Measurements from ENCODE around the gene MIPOL1. TPM values are rescaled to one million over a fixed set of nuclear protein-coding genes. Genes with fewer than 3 reads are reported as not detected.

Gene MIPOL1
- total RNA-seq = not detected
- 0.02 TPM for total RNA-seq (2013)

GRCh38 chr14:37197421-37198272 is at the start of gene MIPOL1:
MIPOL1 (plus strand) TSS chr14:37197937; CDS start chr14:37247889, 49,952 bp downstream.
- intact Hi-C loops (cut with micrococcal nuclease) = no loop called here
- Mint-ChIP-seq H3K4me3 (peak within 1 kb of the TSS; percentile 52), H3K4me1 (no peaks in the 10 kb centered on the region), H3K9me3 (peaks cover 4 to 7% of the 10 kb centered on the region in 2 donors), H3K27me3 (ENCODE audit: low read depth in 2 of 2) (peaks cover 0 to 15% of the 10 kb centered on the region in 2 donors), H3K36me3 (no peaks in the 10 kb centered on the region), H3K27ac (no peak within 1 kb of the TSS)
- Histone ChIP-seq H3K4me3 (ENCODE audit: low read length) (no peak within 1 kb of the TSS), H3K9me3 (ENCODE audit: control insufficient read depth, insufficient read depth, low read length) (no peaks in the 10 kb centered on the region), H3K27ac (ENCODE audit: low read length) (no peak within 1 kb of the TSS), H3K4me1 (ENCODE audit: control insufficient read depth, insufficient read depth, low read length) (no peaks in the 10 kb centered on the region), H3K27me3 (ENCODE audit: control insufficient read depth, insufficient read depth, low read length) (peaks cover 2% of the 10 kb centered on the region), H3K36me3 (ENCODE audit: control insufficient read depth, insufficient read depth, low read length) (no peaks in the 10 kb centered on the region)
- WGBS (ENCODE audit: insufficient coverage) = 7% methylated on average over 70 of the region's 70 CpGs
- ATAC-seq = no peak
- no peak for DNase-seq
- TF ChIP-seq, protein P1, sequence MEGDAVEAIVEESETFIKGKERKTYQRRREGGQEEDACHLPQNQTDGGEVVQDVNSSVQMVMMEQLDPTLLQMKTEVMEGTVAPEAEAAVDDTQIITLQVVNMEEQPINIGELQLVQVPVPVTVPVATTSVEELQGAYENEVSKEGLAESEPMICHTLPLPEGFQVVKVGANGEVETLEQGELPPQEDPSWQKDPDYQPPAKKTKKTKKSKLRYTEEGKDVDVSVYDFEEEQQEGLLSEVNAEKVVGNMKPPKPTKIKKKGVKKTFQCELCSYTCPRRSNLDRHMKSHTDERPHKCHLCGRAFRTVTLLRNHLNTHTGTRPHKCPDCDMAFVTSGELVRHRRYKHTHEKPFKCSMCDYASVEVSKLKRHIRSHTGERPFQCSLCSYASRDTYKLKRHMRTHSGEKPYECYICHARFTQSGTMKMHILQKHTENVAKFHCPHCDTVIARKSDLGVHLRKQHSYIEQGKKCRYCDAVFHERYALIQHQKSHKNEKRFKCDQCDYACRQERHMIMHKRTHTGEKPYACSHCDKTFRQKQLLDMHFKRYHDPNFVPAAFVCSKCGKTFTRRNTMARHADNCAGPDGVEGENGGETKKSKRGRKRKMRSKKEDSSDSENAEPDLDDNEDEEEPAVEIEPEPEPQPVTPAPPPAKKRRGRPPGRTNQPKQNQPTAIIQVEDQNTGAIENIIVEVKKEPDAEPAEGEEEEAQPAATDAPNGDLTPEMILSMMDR (IDR thresholded peaks at IDR 0.05) = no peak

DNA sequence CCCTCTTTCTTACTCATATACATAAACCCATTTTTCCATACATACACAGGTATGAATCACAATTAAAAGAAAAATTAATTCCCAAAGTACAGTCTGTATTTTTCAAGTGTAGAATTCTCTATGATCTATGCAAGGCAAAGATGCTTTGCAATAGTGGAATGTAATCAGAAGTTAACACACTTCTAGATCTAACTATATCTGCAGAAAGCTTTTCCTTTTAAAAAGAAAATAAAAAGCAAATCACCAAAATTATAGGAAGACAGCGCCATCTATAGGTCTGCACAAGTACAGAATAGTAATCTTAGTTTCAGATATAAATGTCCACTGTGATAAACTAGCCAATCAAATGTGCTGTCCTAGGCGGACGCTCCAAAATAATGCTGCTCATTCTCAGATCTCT is 47.3 kb upstream of the MIPOL1 start:
- Mint-ChIP-seq H3K4me3 (no peak overlapping the region), H3K9me3 (peaks cover 7 to 9% of the 10 kb centered on the region in 2 donors), H3K36me3 (no peaks in the 10 kb centered on the region), H3K27ac (no peak overlapping the region), H3K4me1 (no peaks in the 10 kb centered on the region), H3K27me3 (ENCODE audit: low read depth in 2 of 2) (no peaks in the 10 kb centered on the region)
- H3K4me3 ChIP-seq (ENCODE audit: low read length) = no peak overlapping the region
- no peak overlapping the region for H3K27ac ChIP-seq (ENCODE audit: low read length)
- H3K36me3 ChIP-seq (ENCODE audit: control insufficient read depth, insufficient read depth, low read length) = no peaks in the 10 kb centered on the region
- TF ChIP-seq, protein P1 (IDR thresholded peaks at IDR 0.05) = peak; percentile 9
- 0% methylated on average over 3 of the region's 3 CpGs for WGBS (ENCODE audit: insufficient coverage)
- H3K9me3 ChIP-seq (ENCODE audit: control insufficient read depth, insufficient read depth, low read length) = peaks cover 11% of the 10 kb centered on the region
- DNase-seq (no peak), ATAC-seq (no peak)
- H3K27me3 ChIP-seq (ENCODE audit: control insufficient read depth, insufficient read depth, low read length) = no peaks in the 10 kb centered on the region
- no peaks in the 10 kb centered on the region for H3K4me1 ChIP-seq (ENCODE audit: control insufficient read depth, insufficient read depth, low read length)
- intact Hi-C loops (cut with micrococcal nuclease) = no loop called here

- Histone ChIP-seq H3K4me1 (ENCODE audit: control insufficient read depth, insufficient read depth, low read length) (no peaks in the 10 kb centered on the region), H3K36me3 (ENCODE audit: control insufficient read depth, insufficient read depth, low read length) (no peaks in the 10 kb centered on the region), H3K27ac (ENCODE audit: low read length) (no peak overlapping the region), H3K4me3 (ENCODE audit: low read length) (no peak overlapping the region), H3K27me3 (ENCODE audit: control insufficient read depth, insufficient read depth, low read length) (no peaks in the 10 kb centered on the region), H3K9me3 (ENCODE audit: control insufficient read depth, insufficient read depth, low read length) (peaks cover 11% of the 10 kb centered on the region)
- Mint-ChIP-seq H3K27ac (no peak overlapping the region), H3K27me3 (ENCODE audit: low read depth in 2 of 2) (no peaks in the 10 kb centered on the region), H3K36me3 (no peaks in the 10 kb centered on the region), H3K4me3 (no peak overlapping the region), H3K4me1 (no peaks in the 10 kb centered on the region), H3K9me3 (peaks cover 16 to 19% of the 10 kb centered on the region in 2 donors)
- WGBS (ENCODE audit: insufficient coverage) = 40% methylated on average over 1 of the region's 1 CpG
- intact Hi-C loops (cut with micrococcal nuclease) = no loop called here
- TF ChIP-seq, protein P1 (IDR thresholded peaks at IDR 0.05) = no peak
- ATAC-seq (no peak), DNase-seq (no peak)
Observed at GRCh38 chr14:37153005-37153404, 44.7 kb upstream of the MIPOL1 start.
